Activated B cell treated with CpG ODN at 0.5 μM for 24 hours (primary cell): ENCODE results near the gene CEP164. TPM values are rescaled to one million over a fixed set of nuclear protein-coding genes. Genes with fewer than 3 reads are reported as not detected.

ENCODE experiments used
- ATAC-seq: fragments of 200-7000 bp; cut with Tn5 transposase; one replicate; pipeline ENCODE4 v1.10.0; 2021; ENCODE audit warnings: low read depth, mild to moderate bottlenecking, moderate library complexity
- CTCF ChIA-PET: fragments of 350-600 bp; sonication (Branson Sonifier 250); formaldehyde crosslinking; loops from one replicate; lab custom pipeline; 2021; ENCODE audit warnings: antibody characterized with exemption; lab: Charles Lee
- POLR2A ChIA-PET: fragments of 350-600 bp; sonication (Branson Sonifier 250); formaldehyde crosslinking; loops from one replicate; lab custom pipeline; 2021; ENCODE audit warnings: antibody characterized with exemption; lab: Charles Lee
- DNase-seq: peaks from one replicate; pipeline ENCODE4 v3.0.0; 2022
- H3K27ac Mint-ChIP-seq: one replicate; pipeline ENCODE4 v1.8.0; 2020; ENCODE audit warnings: mixed read lengths
- H3K27me3 Mint-ChIP-seq: one replicate; pipeline ENCODE4 v1.8.0; 2021; ENCODE audit warnings: mixed read lengths
- H3K36me3 Mint-ChIP-seq: one replicate; pipeline ENCODE4 v1.8.0; 2021; ENCODE audit warnings: low read depth, mixed read lengths
- H3K4me1 Mint-ChIP-seq: one replicate; pipeline ENCODE4 v1.8.0; 2021; ENCODE audit warnings: mixed read lengths
- H3K4me3 Mint-ChIP-seq: one replicate; pipeline ENCODE4 v1.8.0; 2020; ENCODE audit warnings: mild to moderate bottlenecking, mixed read lengths
- H3K9me3 Mint-ChIP-seq: one replicate; pipeline ENCODE4 v1.8.0; 2020; ENCODE audit warnings: mixed read lengths
- intact Hi-C: fragments of 100-400 bp; cut with micrococcal nuclease; formaldehyde crosslinking; loops from one replicate; pipeline ENCODE4 v1.15.1; 2024
- total RNA-seq: library from RNA; stranded (reverse); gene quantifications from 2 replicates; pipeline ENCODE4 v1.2.3, GENCODE V29; 2022
- TF ChIP-seq, protein P1 (sequence below): fragments of 200-600 bp; IDR thresholded peaks from one replicate; pipeline ENCODE4 v1.8.0; 2022; ENCODE audit warnings: antibody characterized with exemption, mild to moderate bottlenecking

The CEP164 gene
- total RNA-seq, 1 donor from 2014 or later = 50.9 TPM

DNA sequence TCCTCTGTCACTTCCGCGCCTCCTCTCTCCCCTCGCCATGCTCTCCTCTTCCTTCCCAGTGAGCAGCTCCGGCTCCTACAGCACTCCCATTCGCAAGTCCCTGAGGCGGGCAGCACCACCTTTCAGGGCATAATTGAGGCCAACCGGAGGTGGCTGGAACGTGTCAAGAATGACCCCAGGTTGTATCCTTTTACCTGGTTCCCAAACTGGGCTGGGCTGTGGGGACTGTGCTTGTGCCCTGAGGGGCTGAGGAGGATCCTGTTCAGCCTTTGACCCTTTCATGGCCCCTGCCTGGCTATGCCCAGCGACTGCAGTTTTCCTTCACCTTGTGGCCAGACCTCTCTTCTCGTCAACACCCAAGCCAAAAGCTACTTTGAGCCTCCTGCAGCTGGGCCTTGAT lies 84.1 kb downstream of the CEP164 start:
- Mint-ChIP-seq H3K9me3 (no peaks in the 10 kb centered on the region), H3K27me3 (no peaks in the 10 kb centered on the region), H3K4me3 (no peak overlapping the region), H3K36me3 (peaks cover 40% of the 10 kb centered on the region), H3K4me1 (no peaks in the 10 kb centered on the region), H3K27ac (no peak overlapping the region)
- TF ChIP-seq, protein P1, sequence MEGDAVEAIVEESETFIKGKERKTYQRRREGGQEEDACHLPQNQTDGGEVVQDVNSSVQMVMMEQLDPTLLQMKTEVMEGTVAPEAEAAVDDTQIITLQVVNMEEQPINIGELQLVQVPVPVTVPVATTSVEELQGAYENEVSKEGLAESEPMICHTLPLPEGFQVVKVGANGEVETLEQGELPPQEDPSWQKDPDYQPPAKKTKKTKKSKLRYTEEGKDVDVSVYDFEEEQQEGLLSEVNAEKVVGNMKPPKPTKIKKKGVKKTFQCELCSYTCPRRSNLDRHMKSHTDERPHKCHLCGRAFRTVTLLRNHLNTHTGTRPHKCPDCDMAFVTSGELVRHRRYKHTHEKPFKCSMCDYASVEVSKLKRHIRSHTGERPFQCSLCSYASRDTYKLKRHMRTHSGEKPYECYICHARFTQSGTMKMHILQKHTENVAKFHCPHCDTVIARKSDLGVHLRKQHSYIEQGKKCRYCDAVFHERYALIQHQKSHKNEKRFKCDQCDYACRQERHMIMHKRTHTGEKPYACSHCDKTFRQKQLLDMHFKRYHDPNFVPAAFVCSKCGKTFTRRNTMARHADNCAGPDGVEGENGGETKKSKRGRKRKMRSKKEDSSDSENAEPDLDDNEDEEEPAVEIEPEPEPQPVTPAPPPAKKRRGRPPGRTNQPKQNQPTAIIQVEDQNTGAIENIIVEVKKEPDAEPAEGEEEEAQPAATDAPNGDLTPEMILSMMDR = no peak
- POLR2A ChIA-PET = no interaction called here
- DNase-seq = no peak
- CTCF ChIA-PET = no interaction called here
- ATAC-seq = no peak
- intact Hi-C loops = no loop called here

GRCh38 chr11:117412176-117412575 lies 84.5 kb downstream of the CEP164 start:
- H3K4me3 Mint-ChIP-seq = no peak overlapping the region
- peaks cover 40% of the 10 kb centered on the region for H3K36me3 Mint-ChIP-seq
- no peaks in the 10 kb centered on the region for H3K9me3 Mint-ChIP-seq
- TF ChIP-seq, protein P1 = no peak
- intact Hi-C loops = no loop called here
- ATAC-seq (no peak), DNase-seq (no peak)
- CTCF ChIA-PET = no interaction called here
- POLR2A ChIA-PET = no interaction called here
- no peaks in the 10 kb centered on the region for H3K4me1 Mint-ChIP-seq
- no peaks in the 10 kb centered on the region for H3K27me3 Mint-ChIP-seq
- H3K27ac Mint-ChIP-seq = no peak overlapping the region

- ChIA-PET POLR2A (interaction anchor here (1.6 kb wide), 1 partner anchor 85 kb away, joined by 4 read pairs; the partner anchor contains the start of gene CEP164), CTCF (no interaction called here)
- no peak overlapping the region for H3K4me3 Mint-ChIP-seq
- no peaks in the 10 kb centered on the region for H3K4me1 Mint-ChIP-seq
- intact Hi-C loops = no loop called here
- peaks cover 38% of the 10 kb centered on the region for H3K36me3 Mint-ChIP-seq
- H3K27ac Mint-ChIP-seq = no peak overlapping the region
- ATAC-seq (no peak), DNase-seq (no peak)
- TF ChIP-seq, protein P1 = no peak
- no peaks in the 10 kb centered on the region for H3K27me3 Mint-ChIP-seq
- H3K9me3 Mint-ChIP-seq = no peaks in the 10 kb centered on the region
Observed at GRCh38 chr11:117412653-117413275, 85.1 kb downstream of the CEP164 start.

GRCh38 chr11:117413616-117414015 lies 86.0 kb downstream of the CEP164 start:
- no peak overlapping the region for H3K4me3 Mint-ChIP-seq
- no peaks in the 10 kb centered on the region for H3K27me3 Mint-ChIP-seq
- intact Hi-C loops = no loop called here
- no peaks in the 10 kb centered on the region for H3K4me1 Mint-ChIP-seq
- H3K27ac Mint-ChIP-seq = no peak overlapping the region
- TF ChIP-seq, protein P1 = no peak
- CTCF ChIA-PET = no interaction called here
- ATAC-seq (no peak), DNase-seq (no peak)
- POLR2A ChIA-PET = interaction anchor here (1.6 kb wide), 1 partner anchor 86 kb away, joined by 4 read pairs; the partner anchor contains the start of gene CEP164
- no peaks in the 10 kb centered on the region for H3K9me3 Mint-ChIP-seq
- H3K36me3 Mint-ChIP-seq = peaks cover 29% of the 10 kb centered on the region

DNA sequence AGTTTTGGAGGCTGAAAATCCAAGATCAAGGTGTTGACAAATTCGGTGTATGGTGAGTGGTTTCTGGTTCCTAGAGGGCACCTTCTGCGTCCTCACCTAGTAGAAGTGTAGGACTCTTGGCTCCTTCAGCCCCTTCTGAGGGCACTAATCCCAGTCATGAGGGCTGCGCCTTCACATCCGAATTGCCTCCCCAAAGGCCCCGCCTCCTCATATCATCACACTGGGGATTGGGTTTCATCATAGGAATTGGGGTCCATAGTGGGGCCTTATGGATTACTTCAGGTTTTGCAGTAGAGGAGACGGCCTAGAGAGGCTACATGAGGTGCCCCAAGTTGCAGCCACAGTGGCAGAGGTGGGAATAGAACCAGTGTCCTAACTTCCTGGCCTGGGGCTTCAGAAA lies 87.1 kb downstream of the CEP164 start:
- no peak overlapping the region for H3K27ac Mint-ChIP-seq
- no peaks in the 10 kb centered on the region for H3K9me3 Mint-ChIP-seq
- no peaks in the 10 kb centered on the region for H3K27me3 Mint-ChIP-seq
- ATAC-seq (no peak), DNase-seq (no peak)
- H3K4me1 Mint-ChIP-seq = no peaks in the 10 kb centered on the region
- peaks cover 20% of the 10 kb centered on the region for H3K36me3 Mint-ChIP-seq
- ChIA-PET CTCF (no interaction called here), POLR2A (interaction anchor here (1.6 kb wide), 1 partner anchor 87 kb away, joined by 4 read pairs; the partner anchor contains the start of gene CEP164)
- intact Hi-C loops = no loop called here
- TF ChIP-seq, protein P1 = no peak
- no peak overlapping the region for H3K4me3 Mint-ChIP-seq
